Measurements from ENCODE around the gene EFHD2.
A peak's percentile ranks its signal among the peaks of the same experiment; 100 is the strongest.
"Not testable (repeated sequence)": the region's sequence is repeated elsewhere in the genome, so short reads cannot be mapped to it uniquely, and the experiment has no call there.

Gene EFHD2

DNA sequence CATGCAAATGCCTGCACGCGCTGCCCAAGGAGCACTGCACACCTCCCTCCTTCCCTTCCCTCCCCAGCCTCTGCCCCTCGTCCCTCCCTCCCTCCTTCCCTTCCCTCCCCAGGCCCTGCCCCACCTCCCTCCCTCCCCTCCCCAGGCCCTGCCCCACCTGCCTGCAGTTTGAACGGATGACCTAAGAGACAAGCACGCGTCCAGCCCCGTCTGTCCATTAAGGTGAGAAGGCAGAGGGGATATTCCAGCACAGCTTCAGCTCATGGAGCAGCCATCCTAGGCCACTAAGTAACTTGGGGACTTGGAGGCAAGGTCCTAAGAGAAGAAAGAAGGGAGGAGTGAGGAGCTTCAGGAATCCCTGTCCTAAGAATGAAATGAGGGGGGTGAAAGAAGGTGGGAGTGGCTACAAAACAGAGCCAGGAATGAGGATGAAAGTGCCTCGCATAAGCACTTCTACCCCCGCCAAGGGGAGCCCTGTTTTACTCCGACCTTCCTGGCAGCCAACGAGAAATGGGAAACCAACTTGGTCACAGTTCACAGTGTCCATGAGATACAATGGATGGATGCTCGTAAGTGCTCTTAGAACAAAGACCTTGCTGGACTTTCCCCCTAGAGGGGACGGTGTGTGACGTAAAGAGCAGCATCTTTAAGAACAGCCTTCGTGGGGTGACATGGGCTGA is 21.3 kb upstream of the EFHD2 start:
- no peak for DNase-seq (ENCODE audit: low read depth in 2 of 2)

DNA sequence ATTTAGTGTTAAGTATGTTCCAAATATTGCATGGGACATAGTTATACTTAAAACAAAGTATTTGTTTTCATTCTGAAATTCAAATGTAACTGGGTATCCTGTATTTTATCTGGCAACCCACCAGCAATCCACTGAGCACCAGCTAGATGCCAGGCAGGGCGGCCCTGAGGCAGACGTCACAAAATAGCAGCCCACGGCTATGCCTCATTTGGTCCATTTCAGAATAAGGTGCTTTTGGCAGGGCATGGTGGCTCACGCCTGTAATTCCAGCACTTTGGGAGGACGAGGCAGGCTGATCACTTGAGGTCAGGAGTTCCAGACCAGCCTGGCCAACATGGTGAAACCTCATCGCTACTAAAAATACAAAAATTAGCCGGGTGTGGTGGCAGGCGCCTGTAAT is 19.9 kb upstream of the EFHD2 start:
- DNase-seq (ENCODE audit: low read depth in 2 of 2), result not testable (repeated sequence)

DNA sequence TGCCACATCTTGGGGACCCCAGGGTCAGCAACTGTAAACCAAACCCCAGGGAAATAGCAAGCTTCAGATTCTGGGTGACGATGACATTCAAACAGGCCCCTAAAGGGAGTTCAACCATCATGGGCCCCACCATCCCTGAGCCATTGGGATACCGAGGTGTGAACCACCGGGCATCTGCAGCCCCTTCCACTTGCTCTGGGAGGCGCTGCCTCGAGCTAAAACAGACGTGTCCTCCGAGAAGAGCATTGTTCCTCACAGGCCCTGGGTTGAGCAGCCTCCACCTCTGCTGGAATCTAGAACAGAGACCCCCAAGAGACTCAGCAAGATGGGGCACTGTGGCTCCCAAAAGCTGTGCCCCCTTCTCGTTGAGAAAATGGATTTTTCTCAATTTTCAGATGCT is 19.0 kb upstream of the EFHD2 start:
- no peak for DNase-seq (ENCODE audit: low read depth in 2 of 2)

DNA sequence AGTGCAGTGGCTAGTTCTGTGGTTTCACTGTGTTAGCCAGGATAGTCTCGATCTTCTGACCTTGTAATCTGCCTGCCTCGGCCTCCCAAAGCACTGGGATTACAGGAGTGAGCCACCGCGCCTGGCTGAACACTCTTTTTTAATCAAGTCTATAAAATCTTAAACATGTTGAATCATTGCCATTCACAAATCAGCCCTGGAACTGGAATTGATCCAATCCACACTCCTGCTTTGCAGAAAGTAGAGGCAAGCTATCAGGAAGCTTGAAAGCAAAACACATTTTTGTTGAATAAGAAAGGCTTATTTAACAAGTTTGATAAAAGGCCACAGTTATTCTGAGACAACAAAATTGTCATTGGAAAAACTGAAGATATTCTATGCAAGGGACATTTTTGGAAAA is 18.3 kb upstream of the EFHD2 start:
- DNase-seq (ENCODE audit: low read depth in 2 of 2), result no peak

DNA sequence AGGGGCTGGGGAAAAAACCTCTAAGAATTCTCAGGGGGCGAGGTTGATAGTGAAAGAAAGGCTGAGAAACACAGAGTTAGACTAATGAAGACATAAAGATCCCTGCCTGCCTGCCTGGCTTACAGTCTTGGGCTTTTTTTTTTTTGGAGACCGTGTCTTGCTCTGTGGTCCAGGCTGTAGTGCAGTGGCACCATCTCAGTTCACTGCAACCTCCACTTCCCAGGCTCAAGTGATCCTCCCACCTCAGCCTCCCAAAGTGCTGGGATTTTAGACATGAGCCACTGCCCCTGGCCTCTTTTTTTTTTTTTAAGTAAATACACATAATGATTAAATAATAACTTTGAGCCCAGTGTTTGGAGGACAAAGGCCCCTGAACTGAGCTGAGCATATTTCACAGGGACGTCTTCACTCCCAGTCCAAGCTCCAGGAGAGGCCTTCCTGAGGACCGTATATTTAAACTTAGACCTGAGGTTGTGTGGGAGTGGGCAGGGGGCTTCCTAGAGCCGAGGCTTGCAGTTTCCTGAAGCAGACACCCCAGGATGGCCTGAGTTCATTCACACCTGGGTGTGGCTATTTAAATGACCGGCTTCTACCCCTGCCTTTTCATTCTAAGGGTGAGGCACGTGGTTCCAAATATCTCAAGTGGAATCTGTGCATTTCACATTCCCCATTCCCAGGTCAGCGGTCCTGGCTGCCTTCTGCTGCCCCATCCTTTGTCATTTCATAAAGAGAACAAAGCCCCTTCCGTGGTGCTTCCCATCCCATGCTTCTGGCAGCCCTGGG is 16.0 kb upstream of the EFHD2 start:
- no peak for DNase-seq (ENCODE audit: low read depth in 2 of 2)

DNA sequence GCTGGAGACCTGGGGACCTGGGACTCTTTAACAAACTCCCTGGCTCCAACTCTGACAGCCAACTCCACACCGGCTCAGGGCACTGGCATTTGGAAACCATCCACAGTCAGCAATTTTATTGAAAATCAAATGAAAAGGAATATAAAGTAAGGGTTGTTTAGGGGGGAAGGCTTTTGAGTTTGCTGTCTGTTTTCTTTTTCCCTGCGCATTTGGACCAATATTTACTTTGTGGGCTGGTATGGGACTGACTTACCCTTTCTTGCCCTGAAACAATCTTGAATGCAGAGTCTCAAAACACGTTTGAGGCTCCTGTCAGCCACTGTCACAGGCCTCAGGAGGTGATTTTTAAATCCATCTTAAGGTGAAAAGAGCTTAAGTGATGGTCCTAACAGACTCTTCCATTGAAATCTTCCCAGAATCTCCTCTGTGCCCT is 15.4 kb upstream of the EFHD2 start:
- DNase-seq (ENCODE audit: low read depth in 2 of 2), result no peak

DNA sequence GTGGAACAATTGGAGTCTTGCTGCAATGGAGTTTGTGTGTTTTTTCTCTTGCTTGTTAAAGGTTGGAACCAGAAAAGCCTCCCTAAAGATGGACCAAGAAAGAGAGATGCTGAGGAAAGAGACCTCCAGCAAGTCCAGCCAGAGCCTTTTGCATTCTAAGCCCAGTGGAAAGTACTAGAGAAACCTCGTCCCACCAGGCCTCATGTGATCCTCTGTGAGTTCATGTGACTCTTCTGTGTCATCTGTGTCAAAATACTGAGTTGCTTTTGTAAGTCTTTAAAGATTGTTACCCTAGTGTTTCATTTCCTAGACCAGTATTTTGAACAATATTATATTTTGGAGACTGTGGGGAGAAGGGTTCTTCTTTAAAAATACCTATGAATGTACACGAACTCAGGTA is 12.5 kb upstream of the EFHD2 start:
- no peak for DNase-seq (ENCODE audit: low read depth in 2 of 2)

DNA sequence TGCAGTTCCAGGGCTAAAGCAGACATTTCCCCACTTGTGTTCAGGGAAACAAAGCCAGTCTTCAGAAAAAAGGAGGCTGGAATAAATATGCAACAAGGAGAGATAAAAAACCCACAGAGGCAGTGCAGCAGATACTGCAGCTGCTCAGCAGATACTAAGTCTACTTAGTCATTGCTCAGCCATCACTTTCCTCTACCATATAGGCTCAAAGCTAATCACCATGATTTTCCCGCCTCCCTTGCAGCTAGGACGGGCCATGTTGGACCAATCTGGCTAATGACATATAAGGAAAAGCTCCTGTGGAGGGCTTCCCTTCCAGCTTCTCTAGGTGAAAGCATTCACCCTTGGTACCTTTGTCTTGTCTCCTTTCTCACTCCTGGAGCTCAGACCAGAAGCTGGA is 10.0 kb upstream of the EFHD2 start:
- DNase-seq (ENCODE audit: low read depth in 2 of 2), result no peak

DNA sequence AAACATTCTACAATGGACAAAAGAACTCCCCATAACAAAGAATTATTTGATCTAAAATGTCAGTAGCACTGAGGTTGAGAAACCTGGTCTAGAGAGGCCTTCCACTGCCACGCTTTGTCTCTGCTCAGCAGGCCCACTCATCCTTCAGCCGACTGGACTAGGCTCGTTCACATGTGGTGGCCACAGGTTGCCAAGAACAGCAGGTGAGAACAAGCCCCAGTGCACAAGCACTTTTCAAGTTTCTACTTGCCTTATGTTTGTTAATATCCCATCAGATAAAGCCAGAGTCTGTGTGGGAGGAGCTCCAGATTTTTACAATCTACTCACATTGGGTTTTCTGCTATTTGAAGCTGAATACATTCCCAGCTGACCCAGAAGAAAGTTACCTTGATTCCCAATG is 9.1 kb upstream of the EFHD2 start:
- DNase-seq (ENCODE audit: low read depth in 2 of 2), result no peak

DNA sequence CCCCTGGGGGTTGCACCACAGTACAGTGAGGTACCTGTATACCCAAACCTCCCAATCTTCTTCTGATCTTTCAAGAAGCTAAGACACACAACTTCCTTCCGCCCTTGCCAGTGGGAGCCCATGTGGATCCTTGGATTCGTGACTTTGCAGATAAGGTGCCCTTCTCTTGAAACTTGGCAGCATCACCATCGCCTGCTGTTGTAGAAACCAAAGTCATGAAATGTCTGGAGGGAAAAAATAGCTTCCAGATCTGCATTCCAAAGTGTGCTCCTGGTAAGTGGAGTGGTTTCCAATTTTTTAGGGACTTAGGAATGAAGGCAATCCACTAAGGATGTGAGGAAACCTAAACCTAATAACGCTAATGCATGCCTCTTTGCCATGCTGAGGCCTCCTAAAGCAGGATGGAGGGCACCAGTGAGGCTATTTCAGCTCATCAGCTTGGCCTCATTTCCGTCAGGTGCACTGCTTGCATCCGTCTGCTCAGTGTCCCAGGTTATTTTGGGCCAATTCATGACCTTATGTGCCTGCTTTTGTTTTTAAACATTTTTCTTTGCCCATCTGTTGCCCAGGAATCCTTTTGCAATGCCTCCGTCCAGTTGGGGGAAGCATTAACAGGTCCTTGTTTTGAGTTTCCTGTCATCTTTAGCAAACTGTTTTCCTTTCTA is 8.2 kb upstream of the EFHD2 start:
- DNase-seq (ENCODE audit: low read depth in 2 of 2), result no peak

DNA sequence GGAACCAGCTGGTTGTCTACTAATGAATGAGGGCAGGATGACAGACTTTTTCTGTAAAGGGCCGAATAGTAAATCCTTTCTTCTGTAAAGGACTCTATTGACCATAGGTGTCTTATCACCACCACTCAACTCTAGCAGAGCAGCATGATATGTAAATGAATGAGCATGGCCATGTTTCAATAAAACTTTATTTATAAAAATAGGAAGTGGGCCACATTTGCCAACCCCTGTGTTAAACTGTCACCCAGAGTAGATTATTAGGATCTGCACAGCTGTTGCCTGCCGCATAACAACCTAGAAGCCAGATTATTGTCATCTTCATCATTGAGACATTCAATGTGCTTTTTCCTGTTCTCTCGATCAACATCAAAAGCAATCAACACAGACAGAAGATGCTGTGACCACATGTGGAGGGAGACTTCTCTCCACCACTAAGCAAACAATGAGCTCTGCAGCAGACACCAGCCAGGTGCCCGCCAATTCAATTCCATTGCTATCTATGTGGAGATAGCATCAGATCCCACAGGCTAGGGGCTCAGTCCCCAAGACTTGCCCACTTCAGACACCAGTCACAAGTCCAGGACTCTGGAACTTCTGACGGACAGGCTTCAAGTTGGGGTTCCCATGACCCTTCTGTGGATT is 6.8 kb upstream of the EFHD2 start:
- DNase-seq (ENCODE audit: low read depth in 2 of 2), result no peak

DNA sequence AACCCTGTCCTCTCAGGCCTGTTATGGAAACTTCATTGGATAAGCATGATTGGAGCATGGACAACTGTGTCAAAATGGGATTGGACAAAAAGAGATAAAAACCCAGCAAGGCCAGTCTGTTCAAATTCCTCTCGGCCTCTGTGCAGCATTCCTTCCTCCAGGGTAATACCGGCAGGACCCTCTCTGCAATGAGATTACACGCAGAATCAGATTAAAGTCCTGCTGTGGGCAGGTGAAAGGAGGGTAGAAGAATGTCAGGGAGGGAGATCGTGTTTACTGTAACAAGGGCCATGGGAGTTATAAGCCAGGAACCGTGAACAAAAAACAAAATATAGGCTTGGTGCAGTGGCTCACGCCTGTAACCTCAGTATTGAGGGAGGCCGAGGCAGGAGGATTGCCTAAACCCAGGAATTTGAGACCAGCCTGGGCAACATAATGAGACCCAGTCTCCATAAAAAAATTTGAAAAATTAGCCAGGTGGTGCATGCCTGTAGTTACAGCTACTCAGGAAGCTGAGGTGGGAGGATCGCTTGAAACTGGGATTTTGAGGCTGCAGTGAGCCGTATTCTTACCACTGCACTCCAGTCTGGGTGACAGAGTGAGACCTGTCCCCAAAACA is 5.6 kb upstream of the EFHD2 start:
- DNase-seq (ENCODE audit: low read depth in 2 of 2), result no peak

DNA sequence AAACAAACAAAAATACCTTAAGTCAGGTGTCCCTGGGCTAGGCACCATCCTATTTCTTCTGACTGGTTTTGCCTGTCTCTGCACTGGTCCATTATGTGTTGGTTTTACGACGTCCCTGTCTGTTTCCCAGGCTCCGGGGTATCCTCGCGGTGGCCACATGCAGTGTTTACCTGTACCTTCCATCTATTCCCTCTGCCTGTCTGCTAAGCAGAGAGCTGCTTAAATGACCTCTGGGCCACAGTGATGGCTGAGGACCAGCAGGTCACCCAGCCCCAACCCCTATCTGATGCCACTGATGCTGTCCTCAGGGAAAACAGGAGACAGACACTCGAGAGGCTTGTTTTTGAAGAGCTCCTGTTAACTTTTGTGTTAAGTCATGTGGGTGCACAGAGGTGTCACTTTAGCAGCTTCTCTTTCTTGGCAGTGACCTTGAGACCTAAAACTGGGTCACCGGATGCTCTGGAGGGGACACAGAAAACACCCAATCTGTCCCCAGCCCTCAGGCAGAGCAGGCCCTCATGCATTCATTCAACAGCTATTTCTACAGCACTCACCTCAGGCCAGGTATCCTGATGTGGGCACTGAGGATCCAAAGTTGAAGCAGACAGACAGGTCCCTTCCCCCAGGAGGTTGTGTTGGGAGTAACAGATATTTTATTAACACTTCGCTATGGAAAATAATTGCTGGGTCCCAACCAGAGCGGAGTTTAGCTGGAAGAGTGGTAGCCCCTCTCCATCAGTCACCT is 4.4 kb upstream of the EFHD2 start:
- no peak for DNase-seq (ENCODE audit: low read depth in 2 of 2)

DNA sequence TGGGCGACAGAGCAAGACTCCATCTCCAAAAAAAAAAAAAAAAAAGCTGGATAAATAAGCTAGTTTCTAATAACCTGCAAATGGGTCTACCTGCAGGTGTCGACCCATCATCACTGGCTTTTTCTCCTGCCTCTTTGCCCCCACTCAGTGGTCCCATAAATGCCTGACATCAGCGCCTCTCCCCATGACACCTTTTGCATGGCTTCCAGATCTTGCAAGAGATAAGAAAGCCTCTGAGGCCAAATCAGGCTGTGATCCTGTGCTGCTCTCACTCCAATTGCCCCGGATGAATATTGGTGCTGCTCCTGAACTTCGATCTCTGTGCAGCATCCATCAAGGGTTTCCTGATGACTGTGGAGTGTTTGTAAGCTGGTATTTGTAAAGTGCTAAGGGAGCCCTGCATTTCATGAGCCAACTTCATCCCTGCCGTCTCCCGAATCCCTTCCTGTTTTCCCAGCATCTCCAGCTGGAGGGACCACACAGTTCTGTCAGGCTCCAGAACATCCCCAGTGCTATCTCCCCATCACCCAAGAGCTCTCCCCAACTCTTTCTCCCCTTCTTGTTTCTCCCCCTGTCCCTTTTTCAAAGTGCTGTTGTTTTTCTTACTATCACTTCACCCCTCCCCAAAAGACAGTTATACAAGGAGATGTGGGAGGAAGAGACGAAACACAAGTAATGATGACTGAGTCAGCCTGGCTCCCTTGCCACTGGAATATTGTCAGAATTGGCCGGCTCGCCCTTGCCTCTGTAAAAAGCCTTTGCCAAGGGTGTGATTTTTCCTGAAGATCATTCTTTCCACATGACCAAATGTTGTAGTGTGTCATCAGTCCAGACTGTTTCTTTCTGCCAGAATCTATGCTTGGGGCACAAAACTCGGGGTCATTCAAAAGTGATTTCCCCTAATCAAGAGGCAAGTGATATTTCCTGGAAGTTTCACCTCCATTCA is 2.8 kb upstream of the EFHD2 start:
- DNase-seq (ENCODE audit: low read depth in 2 of 2), result peak; percentile 30 to 33

DNA sequence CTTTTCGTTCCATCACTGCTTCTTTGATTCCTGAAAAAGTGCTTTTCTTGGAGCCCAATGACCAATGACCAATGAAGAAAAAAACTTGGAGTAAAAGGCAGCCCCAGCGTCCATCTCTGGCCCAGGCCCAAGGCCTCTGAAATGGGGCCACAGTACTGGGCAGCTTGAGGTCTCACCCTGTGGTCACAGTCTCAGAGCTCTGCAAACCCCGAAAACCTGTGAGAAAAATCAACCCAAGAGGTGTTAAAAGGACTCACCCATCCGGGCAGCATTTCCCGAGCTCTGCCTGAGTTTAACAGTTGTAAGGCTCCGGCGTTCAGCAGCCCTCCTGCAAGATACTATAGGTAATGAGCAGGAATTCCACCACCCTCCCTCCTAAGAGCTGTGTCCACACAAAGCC is 2.1 kb upstream of the EFHD2 start:
- no peak for DNase-seq (ENCODE audit: low read depth in 2 of 2)

DNA sequence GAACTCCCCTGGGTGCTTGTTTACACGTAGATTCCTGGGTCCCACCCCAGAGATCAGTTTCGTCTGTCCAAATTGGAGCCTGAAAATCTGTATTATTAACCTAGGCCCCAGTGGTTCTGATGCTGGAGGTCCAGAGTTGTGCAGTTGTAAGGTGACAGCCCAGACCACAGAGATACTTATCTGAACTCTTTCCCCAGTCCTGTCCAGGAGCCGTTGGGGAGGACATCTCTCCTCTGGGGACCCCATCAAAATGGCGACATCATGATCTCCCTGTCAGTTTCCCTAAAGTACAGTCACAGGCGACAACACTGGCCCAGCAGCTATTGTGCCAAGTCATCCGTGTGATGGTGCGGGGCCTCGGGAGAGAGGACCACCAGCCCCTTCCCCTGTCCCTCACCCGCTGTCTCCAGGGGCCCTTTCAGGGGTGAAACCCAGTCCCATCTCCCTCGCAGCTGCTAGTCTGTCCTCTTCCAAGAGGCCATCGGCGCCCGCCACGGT is 749 bp upstream of the EFHD2 start:
- DNase-seq (ENCODE audit: low read depth in 2 of 2), result no peak

DNA sequence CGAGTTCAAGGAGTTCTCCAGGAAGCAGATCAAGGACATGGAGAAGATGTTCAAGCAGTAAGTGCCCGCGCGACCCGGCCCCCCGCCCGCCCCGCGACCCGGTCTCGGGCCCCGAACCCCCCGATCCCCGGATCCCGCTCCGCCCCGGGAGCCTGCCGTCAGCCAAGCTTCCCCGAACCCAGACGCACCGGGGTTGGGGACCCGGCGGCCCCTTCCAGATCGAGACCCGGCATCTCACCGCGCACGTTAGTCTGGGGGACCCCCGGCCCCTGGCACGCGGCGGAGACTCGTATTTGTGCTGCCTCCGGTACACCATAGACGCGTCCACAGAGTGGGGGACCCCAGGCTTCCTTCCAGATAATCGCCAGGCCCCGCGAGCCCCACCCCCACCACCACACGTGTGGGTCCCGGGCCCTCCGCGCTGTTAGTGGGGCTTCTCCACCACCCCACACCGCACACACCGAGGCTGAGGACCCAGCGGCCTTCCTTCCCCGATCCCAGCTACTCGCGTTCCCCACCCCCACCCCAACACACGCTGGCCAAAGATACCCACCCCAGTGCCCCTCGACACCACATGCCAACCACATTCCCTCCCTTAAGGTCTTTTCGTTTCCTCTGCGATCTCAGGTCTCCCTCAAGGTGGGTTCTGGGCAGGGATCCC is 665 bp downstream of the EFHD2 start:
- no peak for DNase-seq (ENCODE audit: low read depth in 2 of 2)

DNA sequence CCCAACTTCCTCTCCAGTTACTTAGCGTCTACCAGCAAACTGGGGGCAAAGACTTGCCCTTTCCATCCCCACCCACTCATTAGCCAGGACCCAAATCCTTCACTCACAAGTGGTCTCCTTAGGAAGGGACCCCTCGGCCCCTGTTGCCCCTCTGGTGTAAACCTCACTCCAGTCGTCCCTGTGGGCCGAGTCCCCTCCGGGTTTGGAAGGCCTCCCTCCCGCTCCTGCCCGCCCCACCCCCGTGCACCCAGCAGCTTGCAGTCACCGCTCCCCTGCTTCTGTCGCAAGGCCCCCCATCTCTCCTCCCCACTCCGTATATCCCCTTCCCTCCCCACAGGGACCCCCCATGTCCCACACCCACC is 1.2 kb downstream of the EFHD2 start:
- DNase-seq (ENCODE audit: low read depth in 2 of 2), result no peak

DNA sequence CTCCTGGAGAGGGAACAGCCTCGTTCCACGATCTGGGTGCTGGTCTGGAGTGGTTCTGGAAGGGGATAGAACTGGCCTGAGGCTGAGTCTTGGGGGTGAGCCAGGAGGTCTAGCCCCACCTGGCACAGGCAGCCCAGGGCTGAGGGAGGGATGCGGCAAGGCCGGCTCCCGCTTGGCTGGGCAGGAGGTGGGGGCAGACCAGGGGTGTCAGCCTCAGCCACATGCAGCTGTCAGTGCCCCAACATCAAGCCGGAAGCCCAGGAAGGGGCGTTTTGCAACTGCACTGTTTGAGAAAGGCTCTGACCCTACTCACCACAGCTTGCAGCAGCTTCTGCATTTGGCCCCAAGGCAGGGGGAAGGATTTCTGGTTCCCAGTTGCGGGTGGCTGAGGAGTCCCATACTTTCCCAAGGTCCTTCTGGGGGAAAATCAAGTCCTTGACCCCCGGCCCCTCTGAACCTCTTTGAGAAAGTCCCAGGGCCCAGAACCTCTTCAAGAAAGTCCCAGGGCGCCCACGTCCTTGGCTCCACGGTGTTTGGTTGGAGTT is 2.0 kb downstream of the EFHD2 start:
- DNase-seq (ENCODE audit: low read depth in 2 of 2), result no peak
